ENCODE results near the gene NANOS1.

DNA sequence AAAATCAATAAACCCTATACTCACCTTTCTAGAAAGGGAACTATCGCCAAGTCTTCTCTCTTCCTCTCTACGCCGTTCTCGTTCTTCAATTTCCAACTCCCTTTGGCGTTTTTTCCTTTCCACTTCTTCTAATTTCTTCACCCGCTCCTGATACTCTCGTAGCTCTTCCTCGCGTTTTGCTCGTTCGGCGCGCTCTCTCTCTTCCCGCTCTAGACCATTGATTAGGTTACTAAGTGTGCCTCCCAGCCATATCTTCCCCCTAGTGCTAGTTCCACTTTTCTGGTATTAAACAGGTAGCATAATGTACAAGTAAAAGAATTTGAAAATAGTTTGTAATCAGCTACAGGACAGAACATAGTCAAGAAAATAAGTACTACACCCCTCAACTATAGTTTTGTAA, 20.3 kb downstream of the NANOS1 start:
- TF ChIP-seq, protein P1, sequence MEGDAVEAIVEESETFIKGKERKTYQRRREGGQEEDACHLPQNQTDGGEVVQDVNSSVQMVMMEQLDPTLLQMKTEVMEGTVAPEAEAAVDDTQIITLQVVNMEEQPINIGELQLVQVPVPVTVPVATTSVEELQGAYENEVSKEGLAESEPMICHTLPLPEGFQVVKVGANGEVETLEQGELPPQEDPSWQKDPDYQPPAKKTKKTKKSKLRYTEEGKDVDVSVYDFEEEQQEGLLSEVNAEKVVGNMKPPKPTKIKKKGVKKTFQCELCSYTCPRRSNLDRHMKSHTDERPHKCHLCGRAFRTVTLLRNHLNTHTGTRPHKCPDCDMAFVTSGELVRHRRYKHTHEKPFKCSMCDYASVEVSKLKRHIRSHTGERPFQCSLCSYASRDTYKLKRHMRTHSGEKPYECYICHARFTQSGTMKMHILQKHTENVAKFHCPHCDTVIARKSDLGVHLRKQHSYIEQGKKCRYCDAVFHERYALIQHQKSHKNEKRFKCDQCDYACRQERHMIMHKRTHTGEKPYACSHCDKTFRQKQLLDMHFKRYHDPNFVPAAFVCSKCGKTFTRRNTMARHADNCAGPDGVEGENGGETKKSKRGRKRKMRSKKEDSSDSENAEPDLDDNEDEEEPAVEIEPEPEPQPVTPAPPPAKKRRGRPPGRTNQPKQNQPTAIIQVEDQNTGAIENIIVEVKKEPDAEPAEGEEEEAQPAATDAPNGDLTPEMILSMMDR (IDR thresholded peaks at IDR 0.05): no peak
- TF ChIP-seq POLR2A (IDR thresholded peaks at IDR 0.05): no peak
